ENCODE data around the gene USO1.

- TF ChIP-seq POLR2AphosphoS5 (IDR thresholded peaks at IDR 0.05; ENCODE audit: low read depth, low read length) (no peak), TAF1 (IDR thresholded peaks at IDR 0.05; ENCODE audit: borderline replicate concordance, insufficient read depth, low read length) (no peak), REST (IDR thresholded peaks at IDR 0.05; ENCODE audit: insufficient read depth in 1 of 2, low read depth in 2 of 2, low read length in 2 of 2) (no peak), SIN3A (IDR thresholded peaks at IDR 0.05; ENCODE audit: borderline replicate concordance, insufficient read depth, low read length) (no peak), FOXP2 (optimal IDR thresholded peaks at IDR 0.05; ENCODE audit: borderline replicate concordance, extremely low read depth, extremely low read length, insufficient read depth) (no peak)
Observed at GRCh38 chr4:75790024-75790423, 65.6 kb downstream of the USO1 start.

Measured in PFSK-1 (cell line).